Activated CD8-positive, alpha-beta memory T cell treated with anti-CD3 and anti-CD28 coated beads for 48 hours (primary cell): ENCODE results near the gene TMEM223.
"Not testable (repeated sequence)": the region's sequence is repeated elsewhere in the genome, so short reads cannot be mapped to it uniquely, and the experiment has no call there.

Experiments
- DNase-seq, 3 experiments: peaks; one replicate each; pipeline ENCODE4 v3.0.0-alpha.2; 2020; ENCODE audit warnings: low read depth in 2 of 3, low spot score in 2 of 3

TMEM223 gene

GRCh38 chr11:62801071-62801470, 9.3 kb upstream of the TMEM223 start:
- no peak for DNase-seq

GRCh38 chr11:62799486-62799885, 7.7 kb upstream of the TMEM223 start:
- DNase-seq: no peak

GRCh38 chr11:62796281-62796680, 4.5 kb upstream of the TMEM223 start:
- DNase-seq: no peak

GRCh38 chr11:62794201-62794775, 2.5 kb upstream of the TMEM223 start:
- DNase-seq: no peak

DNA sequence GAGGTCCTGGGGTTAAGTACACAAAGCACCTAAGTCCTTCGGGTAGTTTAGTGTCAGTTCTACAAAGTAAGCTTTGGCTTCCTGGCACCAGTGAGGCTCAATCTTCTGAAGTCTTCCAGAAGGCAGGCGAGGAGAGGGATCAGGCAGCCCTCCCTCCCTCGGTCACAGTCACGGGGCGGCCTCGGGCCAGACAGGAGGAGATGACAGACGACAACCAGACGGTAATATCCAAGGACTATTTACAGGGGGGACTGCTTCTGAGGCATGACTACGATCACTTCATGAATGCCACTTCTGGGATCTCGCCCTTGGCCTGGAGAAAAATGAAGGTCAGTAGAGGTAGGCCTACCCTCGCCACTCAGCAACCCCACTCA, 383 bp upstream of the TMEM223 start:
- DNase-seq: no peak

DNA sequence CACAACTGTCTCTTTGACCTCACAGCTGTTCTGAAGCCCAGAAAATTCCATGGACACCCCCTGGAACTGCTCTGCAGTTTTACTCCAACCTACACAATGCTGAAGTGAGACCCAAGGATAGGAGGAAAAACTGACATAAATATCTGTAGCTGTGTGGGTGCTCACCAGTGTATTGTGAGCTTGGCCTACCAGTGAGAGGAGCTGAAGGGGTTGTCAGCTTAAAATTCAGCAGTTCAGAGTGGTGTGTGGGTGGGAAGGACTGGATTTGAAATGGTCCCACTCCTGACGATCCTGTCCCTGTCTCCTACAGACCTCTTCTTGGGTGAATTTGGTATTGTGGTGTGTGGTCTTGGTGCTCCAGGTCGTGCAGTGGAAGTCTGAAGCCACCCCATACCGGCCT, 2.2 kb downstream of the TMEM223 start:
- DNase-seq: no peak

DNA sequence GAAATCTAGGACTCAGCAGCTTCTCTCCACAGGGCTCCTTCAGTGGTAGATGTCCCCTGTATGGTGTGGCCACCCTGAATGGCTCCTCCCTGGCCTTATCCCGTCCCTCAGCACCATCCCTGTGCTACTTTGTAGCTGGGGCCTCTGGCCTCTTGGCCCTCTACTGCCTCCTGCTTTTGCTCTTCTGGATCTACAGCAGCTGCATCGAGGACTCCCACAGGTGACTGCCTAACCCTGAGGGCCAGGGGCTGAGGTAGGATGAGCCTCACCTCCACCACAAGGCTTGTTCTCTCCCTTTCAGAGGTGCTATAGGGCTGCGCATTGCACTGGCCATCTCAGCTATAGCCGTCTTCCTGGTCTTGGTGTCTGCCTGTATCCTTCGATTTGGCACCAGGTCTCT, 2.8 kb downstream of the TMEM223 start:
- no peak for DNase-seq

- DNase-seq: peak; percentile 93 to 99 (median 98)
Observed at GRCh38 chr11:62787005-62787759, 4.6 kb downstream of the TMEM223 start, which contains the start of gene TMEM179B. Gene TMEM179B, plus strand, starts transcription at chr11:62787402. Its CDS starts 30 bp downstream, at chr11:62787432.

- peak; percentile 70 to 81 (median 79) for DNase-seq
Observed at GRCh38 chr11:62786318-62787004, 5.3 kb downstream of the TMEM223 start.

GRCh38 chr11:62782753-62783152, 9.1 kb downstream of the TMEM223 start:
- no peak for DNase-seq

GRCh38 chr11:62778441-62778840, 13.4 kb downstream of the TMEM223 start:
- no peak for DNase-seq

DNA sequence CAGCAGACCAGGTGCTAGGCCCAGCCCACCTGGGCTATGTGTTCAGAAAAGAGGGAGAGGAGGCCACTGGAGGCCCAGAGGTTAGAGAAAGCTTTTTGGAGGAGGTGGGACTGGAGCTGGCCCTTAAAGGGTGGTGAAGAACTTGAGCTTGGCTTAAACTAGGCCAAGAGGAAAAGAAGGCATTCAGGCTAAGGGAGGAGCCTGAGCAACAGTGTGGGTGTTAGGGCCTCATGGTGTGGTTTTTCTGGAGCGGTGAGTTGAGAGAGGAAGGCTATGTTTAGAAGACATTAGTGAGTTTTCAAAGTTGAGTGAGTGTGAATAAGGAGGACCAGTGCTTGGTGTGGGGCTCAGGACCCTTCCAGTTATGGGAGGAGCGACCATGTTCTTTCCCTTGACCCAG, 14.4 kb downstream of the TMEM223 start:
- no peak for DNase-seq

DNA sequence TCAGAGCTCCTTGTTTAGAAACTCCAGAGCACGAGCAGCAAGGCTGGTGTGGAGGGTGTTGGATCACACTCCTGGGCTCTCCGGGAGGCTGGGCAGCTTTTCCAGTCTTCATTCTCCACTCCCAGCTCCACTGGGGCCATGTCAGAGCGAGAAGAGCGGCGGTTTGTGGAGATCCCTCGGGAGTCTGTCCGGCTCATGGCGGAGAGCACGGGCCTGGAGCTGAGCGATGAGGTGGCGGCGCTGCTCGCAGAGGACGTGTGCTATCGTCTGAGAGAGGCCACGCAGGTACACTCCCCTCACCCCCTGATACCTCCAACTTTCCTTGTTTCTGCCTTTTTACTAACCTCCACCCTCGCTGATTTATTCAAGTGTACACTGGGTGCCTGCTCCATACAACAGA, 16.2 kb downstream of the TMEM223 start:
- no peak for DNase-seq

DNA sequence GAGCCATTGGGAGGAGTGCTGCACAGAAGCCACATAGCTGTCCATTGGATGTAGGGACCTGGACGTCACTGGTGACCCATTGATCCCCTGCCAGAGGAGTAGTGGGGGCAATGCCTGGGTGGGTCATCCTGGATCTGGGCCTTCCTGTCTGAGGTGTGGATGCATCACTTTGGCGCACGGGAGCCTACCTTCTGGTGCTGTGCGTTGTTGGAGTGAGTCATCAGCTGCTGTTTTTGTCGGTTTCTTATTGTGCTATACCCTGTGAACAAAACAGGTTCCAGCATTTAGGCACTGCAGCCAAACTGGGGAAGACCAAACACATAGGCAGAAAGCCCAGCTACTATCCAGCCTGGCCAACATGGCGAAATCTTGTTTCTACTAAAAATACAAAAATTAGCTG, 17.4 kb downstream of the TMEM223 start:
- no peak for DNase-seq

DNA sequence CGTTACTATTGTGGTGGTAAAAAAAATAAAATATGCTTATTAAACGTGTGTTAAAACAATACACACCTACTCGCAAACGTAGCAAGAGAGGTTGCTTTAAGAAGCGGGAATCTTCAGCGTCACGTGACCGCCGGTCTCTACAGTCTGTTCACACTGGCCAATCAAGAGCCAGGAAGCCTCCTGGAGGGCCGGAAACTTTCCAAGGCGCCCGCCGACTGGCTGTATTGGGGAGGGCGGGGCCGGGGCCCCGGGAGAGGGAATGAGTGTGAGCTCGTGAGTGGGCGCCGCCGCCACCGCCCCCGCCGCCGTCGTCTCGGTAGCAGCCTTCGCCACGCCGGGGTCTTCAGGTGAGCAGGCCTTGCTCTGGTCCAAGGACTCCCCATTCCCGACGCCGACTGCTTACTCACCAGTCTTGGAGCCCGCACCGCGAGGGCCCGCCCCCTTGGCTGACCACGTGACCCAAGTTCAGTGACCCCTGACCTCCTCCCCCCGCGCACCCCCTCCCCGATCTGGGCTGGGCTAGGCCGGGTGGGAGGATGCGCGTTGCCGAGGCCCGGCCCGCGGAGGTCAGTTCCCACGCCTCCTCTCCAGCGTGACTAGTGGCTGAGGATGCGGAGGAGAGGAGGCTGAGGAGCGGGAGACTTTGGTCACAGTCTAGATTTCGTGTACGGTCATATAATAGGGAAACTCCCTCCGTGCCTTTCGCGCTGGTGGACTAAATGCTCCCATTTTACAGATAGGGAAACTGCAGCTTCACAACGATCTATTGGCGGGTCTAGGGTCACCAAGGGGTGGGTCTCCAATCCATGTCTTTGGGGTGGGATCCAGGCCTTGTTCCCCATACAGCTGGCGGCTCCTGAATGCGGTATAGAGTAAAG, 20.4 kb downstream of the TMEM223 start, which contains the start of gene TAF6L:
TAF6L (plus strand) TSS at position 253 of the 878 bp plus-strand sequence. CDS start 4,388 bp downstream, outside the sequence.
- DNase-seq: peak; percentile 89 to 96 (median 89)

DNA sequence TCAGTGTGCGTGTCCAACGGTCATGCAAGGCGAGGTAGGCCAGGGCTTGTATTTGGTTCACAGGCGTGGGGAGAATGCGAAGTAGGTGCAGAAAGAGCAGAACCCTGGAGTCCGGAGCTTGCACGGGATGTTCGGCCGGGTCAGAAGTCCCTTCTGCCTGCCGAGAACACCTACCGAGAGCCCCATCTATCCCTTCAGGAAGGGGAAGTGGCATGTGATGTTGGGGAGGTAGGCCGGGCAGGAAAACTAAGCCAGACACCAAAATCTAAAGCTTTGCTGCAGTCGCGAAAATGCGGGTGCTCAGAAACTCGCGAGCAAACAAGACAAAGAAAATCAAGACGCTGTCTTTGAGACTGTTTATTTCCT, 21.0 kb downstream of the TMEM223 start:
- DNase-seq: no peak

- DNase-seq: not testable (repeated sequence)
Observed at GRCh38 chr11:62760867-62761227, 31.0 kb downstream of the TMEM223 start.

DNA sequence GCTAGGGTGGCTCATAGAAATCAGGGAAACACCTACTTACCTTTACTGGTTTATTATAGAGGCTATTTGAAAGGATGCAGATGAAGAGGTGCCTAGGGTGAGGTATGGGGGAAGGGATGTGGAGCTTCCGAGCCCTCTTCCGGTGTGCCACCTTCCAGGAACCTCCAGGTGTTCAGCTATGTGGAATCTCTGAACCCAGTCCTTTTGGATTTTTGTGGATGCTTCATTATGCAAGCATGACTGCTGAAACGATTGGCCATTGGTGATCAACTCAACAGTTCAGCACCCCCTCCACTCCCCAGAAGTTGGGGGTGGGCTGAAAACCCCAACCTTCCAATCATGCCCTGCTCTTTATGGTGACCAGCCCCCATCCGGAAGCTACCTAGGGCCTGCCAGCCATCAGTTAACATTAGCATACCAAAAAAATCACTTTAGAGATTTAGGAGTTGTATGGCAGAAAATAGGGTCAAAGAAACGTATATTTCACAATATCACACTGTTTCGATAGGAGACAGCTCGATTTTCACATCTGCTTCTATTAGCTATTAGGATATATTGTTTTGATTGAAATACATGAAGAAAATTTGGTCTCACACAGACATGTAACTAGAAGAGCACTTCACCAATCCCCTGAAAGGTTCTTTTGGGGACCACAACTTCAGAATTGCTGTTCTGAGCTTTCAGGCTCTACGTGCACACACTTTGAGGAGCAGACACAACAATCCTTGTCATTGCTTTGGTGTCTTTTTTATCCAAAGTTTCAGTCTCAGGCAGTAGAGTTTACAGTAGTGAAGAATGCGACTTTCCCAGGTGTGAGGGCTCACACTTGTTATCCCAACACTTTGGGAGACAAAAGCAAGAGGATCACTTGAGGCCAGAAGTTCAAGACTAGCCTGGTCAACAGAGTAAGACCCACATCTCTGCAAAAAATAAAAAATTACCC, 33.7 kb downstream of the TMEM223 start:
- no peak for DNase-seq

GRCh38 chr11:62755086-62755615, 36.7 kb downstream of the TMEM223 start:
- DNase-seq: no peak
